HEK293 (cell line): Measurements from ENCODE around the gene TRIM24.

Experiments
- GLIS1 ChIP-seq: fragments of 450-650 bp; formaldehyde crosslinking; IDR thresholded peaks from 2 replicates; pipeline ENCODE4 v1.5.1; 2016; ENCODE audit warnings: missing biosample characterization, missing genetic modification characterization
- KLF8 ChIP-seq: fragments of 450-650 bp; formaldehyde crosslinking; IDR thresholded peaks from 2 replicates; pipeline ENCODE4 v1.5.1; 2016; ENCODE audit warnings: missing biosample characterization, missing genetic modification characterization
- ZNF174 ChIP-seq: fragments of 450-650 bp; formaldehyde crosslinking; IDR thresholded peaks from 2 replicates; pipeline ENCODE4 v1.5.0; 2017; ENCODE audit warnings: missing biosample characterization, mild to moderate bottlenecking, missing genetic modification characterization
- ZNF274 ChIP-seq, 2 experiments: fragments of 200-500 bp in 1 of 2; fragments of 450-650 bp in 1 of 2; sonication (Bioruptor generic) in 1 of 2; formaldehyde crosslinking in 1 of 2; IDR thresholded peaks; 2 replicates each; pipeline versions ENCODE4 v1.5.1 to v1.6.1; 2014 to 2016; ENCODE audit warnings: borderline replicate concordance in 1 of 2, inconsistent platforms in 1 of 2, low read length in 1 of 2, missing biosample characterization in 1 of 2, missing genetic modification characterization in 1 of 2
- ZNF558 ChIP-seq: fragments of 450-650 bp; formaldehyde crosslinking; IDR thresholded peaks from 2 replicates; pipeline ENCODE4 v1.5.1; 2016; ENCODE audit warnings: missing biosample characterization, missing genetic modification characterization
- TF ChIP-seq, protein P1 (sequence below): fragments of 450-650 bp; formaldehyde crosslinking; IDR thresholded peaks from 2 replicates; pipeline ENCODE4 v1.5.1; 2016; ENCODE audit warnings: missing biosample characterization, missing genetic modification characterization
- TF ChIP-seq, protein P2 (sequence below): fragments of 450-650 bp; formaldehyde crosslinking; IDR thresholded peaks from 2 replicates; pipeline ENCODE4 v1.5.1; 2016; ENCODE audit warnings: missing biosample characterization, missing genetic modification characterization, low read depth

DNA sequence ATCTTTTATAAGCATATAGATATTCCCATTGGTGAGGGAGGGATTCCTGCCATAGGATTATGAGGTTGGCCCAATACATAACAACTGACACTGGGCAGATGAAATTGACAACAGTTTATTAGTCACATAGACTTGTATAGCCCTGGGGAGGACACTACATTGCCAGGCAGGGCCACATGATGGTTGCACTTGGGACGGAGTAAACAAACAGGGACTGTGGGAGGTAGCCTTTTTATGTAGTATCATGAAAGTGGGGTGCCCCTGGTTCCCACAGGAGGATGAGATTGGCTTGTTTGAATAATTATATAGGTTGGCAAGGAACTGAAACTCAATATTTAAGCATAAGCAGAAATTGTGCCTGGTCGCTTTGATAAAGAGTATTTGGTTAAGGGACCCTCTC, 23.5 kb downstream of the TRIM24 start:
- TF ChIP-seq, protein P1, sequence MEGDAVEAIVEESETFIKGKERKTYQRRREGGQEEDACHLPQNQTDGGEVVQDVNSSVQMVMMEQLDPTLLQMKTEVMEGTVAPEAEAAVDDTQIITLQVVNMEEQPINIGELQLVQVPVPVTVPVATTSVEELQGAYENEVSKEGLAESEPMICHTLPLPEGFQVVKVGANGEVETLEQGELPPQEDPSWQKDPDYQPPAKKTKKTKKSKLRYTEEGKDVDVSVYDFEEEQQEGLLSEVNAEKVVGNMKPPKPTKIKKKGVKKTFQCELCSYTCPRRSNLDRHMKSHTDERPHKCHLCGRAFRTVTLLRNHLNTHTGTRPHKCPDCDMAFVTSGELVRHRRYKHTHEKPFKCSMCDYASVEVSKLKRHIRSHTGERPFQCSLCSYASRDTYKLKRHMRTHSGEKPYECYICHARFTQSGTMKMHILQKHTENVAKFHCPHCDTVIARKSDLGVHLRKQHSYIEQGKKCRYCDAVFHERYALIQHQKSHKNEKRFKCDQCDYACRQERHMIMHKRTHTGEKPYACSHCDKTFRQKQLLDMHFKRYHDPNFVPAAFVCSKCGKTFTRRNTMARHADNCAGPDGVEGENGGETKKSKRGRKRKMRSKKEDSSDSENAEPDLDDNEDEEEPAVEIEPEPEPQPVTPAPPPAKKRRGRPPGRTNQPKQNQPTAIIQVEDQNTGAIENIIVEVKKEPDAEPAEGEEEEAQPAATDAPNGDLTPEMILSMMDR (tag by site-specific recombination) = no peak
- TF ChIP-seq ZNF274 (IDR thresholded peaks at IDR 0.05; ENCODE audit: low read length) (no peak), ZNF274 (tag by site-specific recombination; IDR thresholded peaks at IDR 0.05; ENCODE audit: borderline replicate concordance) (no peak), KLF8 (tag by site-specific recombination) (no peak), ZNF174 (no peak), GLIS1 (tag by site-specific recombination) (no peak), ZNF558 (tag by site-specific recombination) (no peak)
- TF ChIP-seq, protein P2, sequence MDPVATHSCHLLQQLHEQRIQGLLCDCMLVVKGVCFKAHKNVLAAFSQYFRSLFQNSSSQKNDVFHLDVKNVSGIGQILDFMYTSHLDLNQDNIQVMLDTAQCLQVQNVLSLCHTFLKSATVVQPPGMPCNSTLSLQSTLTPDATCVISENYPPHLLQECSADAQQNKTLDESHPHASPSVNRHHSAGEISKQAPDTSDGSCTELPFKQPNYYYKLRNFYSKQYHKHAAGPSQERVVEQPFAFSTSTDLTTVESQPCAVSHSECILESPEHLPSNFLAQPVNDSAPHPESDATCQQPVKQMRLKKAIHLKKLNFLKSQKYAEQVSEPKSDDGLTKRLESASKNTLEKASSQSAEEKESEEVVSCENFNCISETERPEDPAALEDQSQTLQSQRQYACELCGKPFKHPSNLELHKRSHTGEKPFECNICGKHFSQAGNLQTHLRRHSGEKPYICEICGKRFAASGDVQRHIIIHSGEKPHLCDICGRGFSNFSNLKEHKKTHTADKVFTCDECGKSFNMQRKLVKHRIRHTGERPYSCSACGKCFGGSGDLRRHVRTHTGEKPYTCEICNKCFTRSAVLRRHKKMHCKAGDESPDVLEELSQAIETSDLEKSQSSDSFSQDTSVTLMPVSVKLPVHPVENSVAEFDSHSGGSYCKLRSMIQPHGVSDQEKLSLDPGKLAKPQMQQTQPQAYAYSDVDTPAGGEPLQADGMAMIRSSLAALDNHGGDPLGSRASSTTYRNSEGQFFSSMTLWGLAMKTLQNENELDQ = no peak
